H9 (cell line): Measurements from ENCODE around the gene ARRDC2. TPM values are rescaled to one million over a fixed set of nuclear protein-coding genes. Genes with fewer than 3 reads are reported as not detected.

ENCODE experiments used
- DNase-seq: peaks from one replicate; pipeline ENCODE4 v3.0.0-alpha.2; 2017
- H2AFZ ChIP-seq: one replicate; pipeline ENCODE4 v1.6.1; 2013; ENCODE audit warnings: mild to moderate bottlenecking, low read length, control low read depth, moderate library complexity
- H2AK5ac ChIP-seq: 2 replicates; pipeline ENCODE4 v1.6.1; 2013; ENCODE audit warnings: low read length, control low read depth, mixed read lengths; ENCODE audit not compliant: insufficient read length
- H2BK120ac ChIP-seq: one replicate; pipeline ENCODE4 v1.6.1; 2013; ENCODE audit warnings: low read depth, mild to moderate bottlenecking, low read length, control low read depth, inconsistent platforms; ENCODE audit not compliant: poor library complexity, severe bottlenecking
- H2BK12ac ChIP-seq: 2 replicates; pipeline ENCODE4 v1.6.1; 2013; ENCODE audit warnings: low read length, control low read depth, mixed read lengths, low read depth; ENCODE audit not compliant: insufficient read length
- H2BK15ac ChIP-seq: 2 replicates; pipeline ENCODE4 v1.6.1; 2013; ENCODE audit warnings: low read depth, low read length, control low read depth
- H2BK20ac ChIP-seq: one replicate; pipeline ENCODE4 v1.6.1; 2013; ENCODE audit warnings: low read depth, mild to moderate bottlenecking, low read length, control low read depth, inconsistent platforms; ENCODE audit not compliant: poor library complexity, severe bottlenecking
- H2BK5ac ChIP-seq: 2 replicates; pipeline ENCODE4 v1.6.1; 2013; ENCODE audit warnings: low read length, control low read depth, mixed read lengths; ENCODE audit not compliant: insufficient read length
- H3K14ac ChIP-seq: 2 replicates; pipeline ENCODE4 v1.6.1; 2013; ENCODE audit warnings: low read length, control low read depth; ENCODE audit not compliant: insufficient read depth
- H3K18ac ChIP-seq: 2 replicates; pipeline ENCODE4 v1.6.1; 2013; ENCODE audit warnings: low read depth, mild to moderate bottlenecking, mixed read lengths, low read length, control low read depth; ENCODE audit not compliant: insufficient read length
- H3K23ac ChIP-seq: 2 replicates; pipeline ENCODE4 v1.6.1; 2013; ENCODE audit warnings: low read length, control low read depth, mixed read lengths, low read depth; ENCODE audit not compliant: insufficient read length
- H3K23me2 ChIP-seq: 2 replicates; pipeline ENCODE4 v1.6.1; 2013; ENCODE audit warnings: low read depth, mild to moderate bottlenecking, mixed read lengths, low read length, control low read depth; ENCODE audit not compliant: insufficient read length, poor library complexity, severe bottlenecking
- H3K27ac ChIP-seq: 2 replicates; pipeline ENCODE4 v1.5.1; 2013; ENCODE audit warnings: low read length, control low read depth, mixed read lengths, low read depth; ENCODE audit not compliant: insufficient read length
- H3K27me3 ChIP-seq: 2 replicates; pipeline ENCODE4 v1.6.1; 2013; ENCODE audit warnings: low read length, control low read depth, inconsistent platforms; ENCODE audit not compliant: insufficient read depth
- H3K4ac ChIP-seq: 2 replicates; pipeline ENCODE4 v1.6.1; 2013; ENCODE audit warnings: low read depth, mild to moderate bottlenecking, control low read depth, inconsistent platforms, low read length, moderate library complexity
- H3K4me1 ChIP-seq: 2 replicates; pipeline ENCODE4 v1.6.1; 2013; ENCODE audit warnings: low read length, control low read depth, inconsistent platforms; ENCODE audit not compliant: insufficient read depth
- H3K4me2 ChIP-seq: 2 replicates; pipeline ENCODE4 v1.6.1; 2013; ENCODE audit warnings: low read length, control low read depth, mixed read lengths; ENCODE audit not compliant: insufficient read length, insufficient read depth
- H3K56ac ChIP-seq: 2 replicates; pipeline ENCODE4 v1.6.1; 2013; ENCODE audit warnings: low read depth, mild to moderate bottlenecking, mixed read lengths, low read length, control low read depth; ENCODE audit not compliant: insufficient read length
- H3K79me1 ChIP-seq: 2 replicates; pipeline ENCODE4 v1.6.1; 2013; ENCODE audit warnings: low read depth, mild to moderate bottlenecking, moderate library complexity, low read length, control low read depth, inconsistent platforms; ENCODE audit not compliant: insufficient read depth, poor library complexity, severe bottlenecking
- H3K79me2 ChIP-seq: 2 replicates; pipeline ENCODE4 v1.6.1; 2013; ENCODE audit warnings: low read length, control low read depth, inconsistent platforms; ENCODE audit not compliant: insufficient read depth
- H3K9ac ChIP-seq: 2 replicates; pipeline ENCODE4 v1.6.1; 2013; ENCODE audit warnings: low read length, control low read depth, mixed read lengths; ENCODE audit not compliant: insufficient read length; ENCODE audit errors: extremely low read depth
- H3K9me3 ChIP-seq: one replicate; pipeline ENCODE4 v1.6.1; 2013; ENCODE audit warnings: low read depth, low read length, inconsistent platforms; ENCODE audit not compliant: control insufficient read depth
- H3T11ph ChIP-seq: one replicate; pipeline ENCODE4 v1.6.1; 2013; ENCODE audit warnings: mild to moderate bottlenecking, low read length, control low read depth, inconsistent platforms
- H4K20me1 ChIP-seq: one replicate; pipeline ENCODE4 v1.6.1; 2013; ENCODE audit not compliant: control insufficient read depth, insufficient read length, insufficient read depth
- H4K5ac ChIP-seq: 2 replicates; pipeline ENCODE4 v1.6.1; 2013; ENCODE audit warnings: low read depth, mild to moderate bottlenecking, mixed read lengths, low read length, control low read depth; ENCODE audit not compliant: insufficient read length
- H4K8ac ChIP-seq: replicated peaks from 2 replicates; pipeline ENCODE4 v1.6.1; 2013; ENCODE audit warnings: low read length, control low read depth, mixed read lengths, low read depth; ENCODE audit not compliant: insufficient read length
- H4K91ac ChIP-seq: 2 replicates; pipeline ENCODE4 v1.6.1; 2013; ENCODE audit warnings: low read depth, mild to moderate bottlenecking, moderate library complexity, mixed read lengths, low read length, control low read depth; ENCODE audit not compliant: insufficient read length
- H3K27ac Mint-ChIP-seq, 3 experiments: 2 replicates in 2 of 3; 3 replicates in 1 of 3; pipeline ENCODE4 v1.8.0; 2020 to 2021; ENCODE audit warnings: mixed read lengths in 3 of 3, mild to moderate bottlenecking in 1 of 3, moderate library complexity in 1 of 3
- H3K27me3 Mint-ChIP-seq: 2 replicates; pipeline ENCODE4 v1.8.0; 2021; ENCODE audit warnings: low read depth, mild to moderate bottlenecking, moderate library complexity, mixed read lengths
- H3K36me3 Mint-ChIP-seq, 3 experiments: 2 replicates in 2 of 3; 3 replicates in 1 of 3; pipeline ENCODE4 v1.8.0; 2020 to 2021; ENCODE audit warnings: low read depth in 3 of 3, mixed read lengths in 3 of 3; ENCODE audit not compliant: insufficient read depth in 1 of 3
- H3K4me1 Mint-ChIP-seq, 2 experiments: 2 replicates each; pipeline ENCODE4 v1.8.0; 2020; ENCODE audit warnings: mixed read lengths in 2 of 2
- H3K4me3 Mint-ChIP-seq, 2 experiments: 2 replicates in 1 of 2; 3 replicates in 1 of 2; pipeline ENCODE4 v1.8.0; 2020 to 2021; ENCODE audit warnings: mild to moderate bottlenecking in 2 of 2, mixed read lengths in 2 of 2, moderate library complexity in 1 of 2
- H3K9me3 Mint-ChIP-seq, 2 experiments: 2 replicates in 1 of 2; 3 replicates in 1 of 2; pipeline ENCODE4 v1.8.0; 2020; ENCODE audit warnings: mild to moderate bottlenecking in 2 of 2, mixed read lengths in 2 of 2, moderate library complexity in 1 of 2
- CTCF ChIP-seq: fragments of 200-600 bp; sonication (generic); conservative IDR thresholded peaks from 3 replicates; pipeline ENCODE4 v1.8.0; 2021; ENCODE audit warnings: antibody characterized with exemption, mild to moderate bottlenecking
- WGBS: extraction: QIAGEN DNeasy Blood & Tissue Kit; methylation state at CpG from one replicate; pipeline ENCODE4 v1.1.7; 2013; ENCODE audit warnings: missing lambda C conversion rate, low lambda C conversion rate, mixed read lengths; ENCODE audit not compliant: insufficient read length; ENCODE audit errors: extremely low coverage; 5-methylcytosine and 5-hydroxymethylcytosine counted together
- total RNA-seq: library from RNA; stranded (reverse); gene quantifications from 2 replicates; pipeline ENCODE4 v1.2.1, GENCODE V29; 2021

ARRDC2 gene
- total RNA-seq, 1 experiment from 2014 or later = 10.5 TPM

GRCh38 chr19:17997969-17998826, 9.8 kb upstream of the ARRDC2 start:
- H2BK5ac ChIP-seq = no peak overlapping the region
- H4K5ac ChIP-seq = no peak overlapping the region
- H3K27ac Mint-ChIP-seq = peak overlapping the region in 1 of 3 experiments; percentile 71; a peak in 1 of 7 replicates
- H2BK20ac ChIP-seq = no peak overlapping the region
- H3K4me3 Mint-ChIP-seq = no peak overlapping the region; a peak in 1 of 5 replicates
- H3K23me2 ChIP-seq = peaks cover 11% of the 10 kb centered on the region
- H2AK5ac ChIP-seq = no peak overlapping the region
- no CpG with 5 or more reads among the region's 41 CpGs for WGBS
- H3K4me1 ChIP-seq = no peaks in the 10 kb centered on the region
- no peak overlapping the region for H3T11ph ChIP-seq
- peaks cover 33% of the 10 kb centered on the region for H3K27me3 Mint-ChIP-seq
- H2BK12ac ChIP-seq = no peak overlapping the region
- no peak overlapping the region for H3K4ac ChIP-seq
- H3K79me1 ChIP-seq = no peaks in the 10 kb centered on the region
- no peaks in the 10 kb centered on the region for H3K9me3 Mint-ChIP-seq
- H3K4me2 ChIP-seq = no peak overlapping the region
- no peak overlapping the region for H3K27ac ChIP-seq
- H3K9ac ChIP-seq = no peak overlapping the region
- peak; percentile 72 for DNase-seq
- no peak overlapping the region for H2AFZ ChIP-seq
- H3K18ac ChIP-seq = no peak overlapping the region
- no peak overlapping the region for H3K56ac ChIP-seq
- no peaks in the 10 kb centered on the region for H3K9me3 ChIP-seq
- no peaks in the 10 kb centered on the region for H3K36me3 Mint-ChIP-seq
- no peak overlapping the region for H4K8ac ChIP-seq
- peaks cover 6 to 13% of the 10 kb centered on the region in 2 experiments for H3K4me1 Mint-ChIP-seq
- H3K27me3 ChIP-seq = no peaks in the 10 kb centered on the region; the same call in 1 of the 2 replicates
- no peak overlapping the region for H3K14ac ChIP-seq
- no peaks in the 10 kb centered on the region for H4K20me1 ChIP-seq
- H3K23ac ChIP-seq = no peak overlapping the region
- TF ChIP-seq CTCF = peak; percentile 63
- H2BK120ac ChIP-seq = no peak overlapping the region
- no peak overlapping the region for H4K91ac ChIP-seq
- no peaks in the 10 kb centered on the region for H3K79me2 ChIP-seq
- H2BK15ac ChIP-seq = no peak overlapping the region; the same call in 1 of the 2 replicates
